Thoracic aorta (tissue), 2 donors: Measurements from ENCODE around the gene MEIOB. TPM values are rescaled to one million over a fixed set of nuclear protein-coding genes. Genes with fewer than 3 reads are reported as not detected.

Experiments used
- ATAC-seq: fragments of 150-250 bp; one replicate; pipeline ENCODE4 v1.8.0; 2017; ENCODE audit warnings: low read depth; ENCODE audit not compliant: insufficient number of reproducible peaks, low FRiP score
- DNase-seq: peaks from one replicate; pipeline ENCODE4 v3.0.0-alpha.2; 2020; ENCODE audit warnings: low spot score
- H3K27ac ChIP-seq, 2 donors: fragments of 200-600 bp; sonication (generic); 1 replicate in 1 of 2; 2 replicates in 1 of 2; pipeline ENCODE4 v1.5.1; 2016; ENCODE audit warnings: mild to moderate bottlenecking in 2 of 2, moderate library complexity in 2 of 2
- H3K27me3 ChIP-seq: fragments of 200-600 bp; sonication (generic); replicated peaks from 2 replicates; pipeline ENCODE4 v1.6.0; 2016; ENCODE audit warnings: mild to moderate bottlenecking; ENCODE audit not compliant: insufficient read depth
- H3K36me3 ChIP-seq: fragments of 200-600 bp; sonication (generic); one replicate; pipeline ENCODE4 v1.5.1; 2016
- H3K4me1 ChIP-seq, 2 donors: fragments of 200-600 bp; sonication (generic); 1 replicate in 1 of 2; 2 replicates in 1 of 2; pipeline versions ENCODE4 v1.5.1 to v1.6.0; 2016; ENCODE audit warnings: low read depth in 2 of 2, mild to moderate bottlenecking in 1 of 2; ENCODE audit not compliant: control insufficient read depth in 1 of 2
- H3K4me3 ChIP-seq: fragments of 200-600 bp; sonication (generic); 2 replicates; pipeline ENCODE4 v1.5.1; 2016; ENCODE audit warnings: mild to moderate bottlenecking
- H3K9me3 ChIP-seq: fragments of 200-600 bp; sonication (generic); 2 replicates; pipeline ENCODE4 v1.5.1; 2016
- CTCF ChIP-seq: fragments of 200-600 bp; sonication (generic); IDR thresholded peaks from one replicate; pipeline ENCODE4 v1.5.1; 2019; ENCODE audit warnings: antibody characterized with exemption
- total RNA-seq, 2 donors: library from RNA; depleted of rRNA; stranded (reverse); fragments of >200 nt; gene quantifications; one replicate each; pipeline versions ENCODE4 v1.1.0 to v1.2.3, GENCODE V29; 2016

MEIOB gene
- total RNA-seq, 2 donors from 2014 or later: not detected

DNA sequence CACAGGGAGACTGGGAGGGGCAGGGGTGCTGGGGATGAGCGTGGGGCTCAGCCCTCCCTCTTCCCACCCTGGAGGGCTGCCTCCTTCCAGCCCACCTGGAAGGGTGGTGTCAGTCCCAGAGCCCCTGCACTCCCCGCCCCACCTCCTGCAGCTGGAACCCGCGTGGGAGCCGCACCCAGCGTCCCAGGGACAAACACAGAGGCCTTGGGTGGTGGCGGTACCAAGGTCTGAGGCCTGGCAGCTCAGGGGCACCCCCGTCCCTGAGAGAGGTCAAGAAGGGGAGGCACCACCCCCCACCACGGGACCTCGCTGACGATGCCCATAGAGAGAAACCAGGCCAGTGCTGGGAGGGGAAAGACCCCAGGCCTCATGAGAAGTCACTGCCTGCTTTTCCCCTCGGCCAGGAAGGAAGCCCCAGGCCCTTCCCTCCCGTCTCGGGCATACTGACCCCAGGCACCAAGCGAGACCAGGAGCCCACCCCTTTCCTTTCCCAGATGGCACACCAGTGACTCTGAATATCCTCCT lies 42.2 kb upstream of the MEIOB start:
- no peak for DNase-seq
- peaks cover 1% of the 10 kb centered on the region for H3K27me3 ChIP-seq
- no peak for ATAC-seq

DNA sequence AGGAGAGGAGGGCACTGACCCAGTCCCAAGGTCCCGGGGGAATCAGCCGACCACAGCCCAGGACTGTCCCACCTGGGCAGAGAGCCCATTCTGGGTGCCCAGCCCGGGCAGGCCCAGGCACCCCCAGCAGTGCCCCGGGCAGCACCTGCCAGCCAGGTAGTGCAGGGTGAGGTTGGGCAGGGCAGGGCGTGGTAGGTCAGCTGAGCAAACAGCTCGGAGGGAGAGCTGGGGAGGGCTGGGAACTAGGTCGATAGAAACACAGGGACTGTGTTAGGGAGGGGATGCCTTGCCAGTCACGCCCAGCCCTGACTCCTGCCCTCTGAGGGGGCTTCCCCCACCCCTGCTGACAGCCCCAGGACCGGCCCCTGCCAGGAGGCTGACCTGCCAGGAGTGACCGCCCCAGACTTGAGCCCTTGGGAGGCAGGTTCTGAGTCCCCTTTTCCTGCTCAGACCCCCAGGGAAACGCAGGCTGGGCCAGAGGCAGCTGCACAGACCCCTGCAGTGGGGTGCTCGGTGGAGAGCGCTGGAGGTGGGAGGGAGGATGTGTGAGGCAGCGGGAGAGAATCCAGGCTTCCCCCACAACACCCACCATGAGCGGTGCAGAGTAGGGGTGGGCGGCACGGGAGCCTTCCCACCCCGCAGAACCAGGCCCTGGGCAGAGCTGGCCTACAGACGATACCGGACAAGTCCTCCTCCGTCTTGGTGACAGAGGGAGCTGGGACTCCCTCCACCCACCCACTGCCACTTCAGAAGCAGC lies 41.5 kb upstream of the MEIOB start:
- DNase-seq (no peak), ATAC-seq (no peak)
- no peak overlapping the region for H3K4me3 ChIP-seq
- H3K27ac ChIP-seq: no peak overlapping the region
- H3K36me3 ChIP-seq: no peaks in the 10 kb centered on the region
- H3K9me3 ChIP-seq: no peaks in the 10 kb centered on the region
- H3K27me3 ChIP-seq: no peaks in the 10 kb centered on the region
- TF ChIP-seq CTCF: no peak
- no peaks in the 10 kb centered on the region for H3K4me1 ChIP-seq

More for the DNA sequence above, 42.2 kb upstream of the MEIOB start:
- no peak for TF ChIP-seq CTCF
- H3K4me1 ChIP-seq: no peaks in the 10 kb centered on the region
- no peak overlapping the region for H3K4me3 ChIP-seq
- no peaks in the 10 kb centered on the region for H3K36me3 ChIP-seq
- H3K27ac ChIP-seq: no peak overlapping the region
- no peaks in the 10 kb centered on the region for H3K9me3 ChIP-seq

DNA sequence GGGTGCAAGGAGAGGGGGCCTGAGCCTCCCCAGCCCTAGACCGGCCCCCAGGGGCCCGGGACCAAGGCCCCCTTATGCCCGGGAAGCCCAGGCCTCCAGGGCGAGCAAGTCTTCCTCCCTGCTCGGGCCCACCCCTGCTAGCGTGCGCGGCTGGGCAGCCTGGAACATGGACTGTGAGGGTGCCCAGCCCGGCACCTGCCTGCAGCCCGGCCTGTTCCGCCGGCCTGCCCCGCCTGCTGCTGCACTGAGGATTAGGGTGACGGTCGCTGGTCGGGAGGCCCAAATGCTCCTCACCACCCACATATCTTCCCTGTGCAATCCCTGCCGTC lies 40.2 kb upstream of the MEIOB start:
- Histone ChIP-seq H3K27me3 (no peaks in the 10 kb centered on the region), H3K27ac (no peak overlapping the region), H3K36me3 (no peaks in the 10 kb centered on the region), H3K4me3 (no peak overlapping the region), H3K4me1 (no peaks in the 10 kb centered on the region), H3K9me3 (no peaks in the 10 kb centered on the region)
- DNase-seq: no peak
- TF ChIP-seq CTCF: no peak
- no peak for ATAC-seq

DNA sequence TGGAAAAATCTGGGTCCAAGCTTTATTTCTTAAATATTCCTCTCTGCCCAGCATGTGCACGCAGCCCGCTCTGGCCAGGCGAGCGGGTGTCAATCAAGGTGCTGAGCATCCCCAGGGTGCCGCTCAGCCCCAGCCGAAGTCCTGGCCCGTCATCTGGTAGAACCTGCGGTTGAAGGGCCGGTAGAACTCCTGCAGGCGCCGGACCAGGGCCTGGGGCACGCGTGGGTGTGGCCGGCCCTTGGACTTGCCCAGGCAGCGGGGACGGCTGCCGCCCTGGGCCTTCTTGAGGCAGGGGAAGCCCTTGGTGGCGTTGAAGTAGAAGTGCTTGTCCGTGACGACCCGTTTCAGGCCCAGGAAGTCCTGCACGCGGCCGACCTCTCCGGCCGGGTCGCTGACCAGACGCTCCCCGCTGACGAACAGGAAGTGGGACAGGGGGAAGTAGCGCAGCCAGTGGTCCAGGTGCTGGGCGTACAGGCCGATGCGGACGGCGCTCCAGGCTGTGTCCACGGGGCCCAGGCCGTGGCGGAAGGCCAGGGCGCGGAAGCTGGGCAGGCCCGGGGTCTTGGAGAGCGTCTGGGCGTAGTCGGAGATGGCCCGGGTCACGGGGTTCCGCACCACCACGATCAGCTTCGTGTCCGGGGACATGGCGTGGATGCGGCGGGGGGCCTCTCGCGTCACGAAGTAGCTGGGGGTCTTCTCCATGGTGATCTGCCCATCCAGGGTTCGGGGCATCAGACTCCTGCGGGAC lies 39.7 kb upstream of the MEIOB start:
- Histone ChIP-seq H3K27ac (no peak overlapping the region), H3K4me3 (no peak overlapping the region), H3K27me3 (no peaks in the 10 kb centered on the region), H3K4me1 (no peaks in the 10 kb centered on the region), H3K36me3 (no peaks in the 10 kb centered on the region), H3K9me3 (no peaks in the 10 kb centered on the region)
- ATAC-seq (no peak), DNase-seq (no peak)
- TF ChIP-seq CTCF: no peak

DNA sequence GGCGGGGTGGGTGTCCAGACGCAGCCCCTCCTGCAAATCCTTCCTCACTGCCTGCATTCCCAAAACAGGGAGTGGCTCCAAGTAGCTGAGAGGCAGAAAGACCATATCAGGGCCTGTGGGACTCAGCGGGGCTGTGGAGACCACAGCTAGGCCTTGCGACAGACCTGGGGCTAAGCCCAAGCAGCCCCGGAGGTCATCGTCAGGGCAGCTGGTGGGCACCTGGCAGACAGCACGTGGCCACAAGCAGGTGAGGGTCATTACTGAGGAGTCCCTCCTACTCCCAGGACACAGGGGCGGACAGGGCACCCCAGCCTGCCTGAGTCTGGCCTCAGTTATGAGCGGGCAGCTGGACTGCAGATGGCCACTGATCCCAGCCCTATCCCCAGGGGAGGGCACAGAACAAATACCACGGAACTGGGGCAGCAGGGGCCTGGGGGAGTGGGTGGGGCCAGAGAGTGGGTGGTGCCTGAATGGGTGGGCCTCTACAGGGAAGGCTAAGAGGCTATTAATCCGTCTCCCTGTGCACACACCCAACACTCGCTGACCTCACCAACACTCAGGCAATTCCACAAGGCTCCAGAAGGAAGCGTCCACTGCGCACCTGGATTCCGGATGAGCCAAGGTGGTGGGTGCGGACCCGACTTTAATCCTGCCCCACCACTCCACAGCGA lies 37.7 kb upstream of the MEIOB start:
- Histone ChIP-seq H3K27me3 (no peaks in the 10 kb centered on the region), H3K36me3 (no peaks in the 10 kb centered on the region), H3K27ac (no peak overlapping the region), H3K4me1 (no peaks in the 10 kb centered on the region), H3K4me3 (no peak overlapping the region), H3K9me3 (no peaks in the 10 kb centered on the region)
- DNase-seq: no peak
- no peak for TF ChIP-seq CTCF
- no peak for ATAC-seq
